B cell (primary cell): ENCODE measurements around the gene ZNF136. TPM values are rescaled to one million over a fixed set of nuclear protein-coding genes. Genes with fewer than 3 reads are reported as not detected.

Source experiments
- ATAC-seq: fragments of 200-7000 bp; cut with Tn5 transposase; one replicate; pipeline ENCODE4 v1.10.0; 2021; ENCODE audit warnings: low read depth, mild to moderate bottlenecking, moderate number of reproducible peaks, moderate library complexity
- CTCF ChIA-PET: fragments of 350-600 bp; sonication (Branson Sonifier 250); formaldehyde crosslinking; loops from one replicate; lab custom pipeline; 2021; ENCODE audit warnings: antibody characterized with exemption, inconsistent platforms; lab: Charles Lee
- POLR2A ChIA-PET: fragments of 350-600 bp; sonication (Branson Sonifier 250); formaldehyde crosslinking; loops from one replicate; lab custom pipeline; 2021; ENCODE audit warnings: antibody characterized with exemption; lab: Charles Lee
- DNase-seq: peaks from one replicate; pipeline ENCODE4 v3.0.0; 2013
- H2AFZ ChIP-seq: 2 replicates; pipeline ENCODE4 v1.6.1; 2012; ENCODE audit warnings: mild to moderate bottlenecking, low read depth, low read length; ENCODE audit not compliant: insufficient read depth, poor library complexity, severe bottlenecking
- H3K27ac ChIP-seq, 2 donors: 1 replicate in 1 of 2; 2 replicates in 1 of 2; pipeline ENCODE4 v1.5.1; 2012 to 2013; ENCODE audit warnings: low read length in 2 of 2, mild to moderate bottlenecking in 2 of 2, moderate library complexity in 1 of 2
- H3K27me3 ChIP-seq, 4 experiments: fragments of 200-600 bp in 1 of 4; sonication (generic) in 1 of 4; replicated peaks in 1 of 4; 1 replicate in 2 of 4; 2 replicates in 2 of 4; pipeline versions ENCODE4 v1.6.1 to v1.7.0; 2013 to 2016; ENCODE audit warnings: low read length in 3 of 4, mild to moderate bottlenecking in 2 of 4, mixed read lengths in 1 of 4, moderate library complexity in 1 of 4; ENCODE audit not compliant: insufficient read depth in 4 of 4, control insufficient read depth in 3 of 4; ENCODE audit errors: control extremely low read depth in 1 of 4
- H3K36me3 ChIP-seq, 2 experiments: replicated peaks in 1 of 2; 1 replicate in 1 of 2; 2 replicates in 1 of 2; pipeline versions ENCODE4 v1.6.1 to v1.7.1; 2013; ENCODE audit warnings: low read length in 1 of 2; ENCODE audit not compliant: insufficient read depth in 2 of 2, control insufficient read depth in 1 of 2; ENCODE audit errors: control extremely low read depth in 1 of 2, extremely low read depth in 1 of 2
- H3K4me1 ChIP-seq, 2 donors: fragments of 200-600 bp in 1 of 2; sonication (generic) in 1 of 2; 1 replicate in 1 of 2; 2 replicates in 1 of 2; pipeline versions ENCODE4 v1.5.1 to v1.6.1; 2013 to 2017; ENCODE audit warnings: low read length in 2 of 2; ENCODE audit not compliant: control insufficient read depth in 2 of 2, insufficient read depth in 2 of 2
- H3K4me2 ChIP-seq: replicated peaks from 2 replicates; pipeline ENCODE3; 2012; ENCODE audit warnings: mild to moderate bottlenecking, low read depth, low read length; ENCODE audit not compliant: poor library complexity, severe bottlenecking
- H3K4me3 ChIP-seq, 5 experiments: fragments of 200-600 bp in 1 of 5; sonication (generic) in 1 of 5; 1 replicate in 3 of 5; 2 replicates in 2 of 5; pipeline versions ENCODE4 v1.5.1 to v1.7.0; 2011 to 2016; ENCODE audit warnings: low read length in 4 of 5, mild to moderate bottlenecking in 4 of 5, low read depth in 2 of 5, control low read depth in 1 of 5, moderate library complexity in 1 of 5; ENCODE audit not compliant: insufficient read depth in 1 of 5; ENCODE audit errors: control extremely low read depth in 1 of 5, extremely low read depth in 1 of 5
- H3K79me2 ChIP-seq: fragments of 200-600 bp; sonication (generic); one replicate; pipeline ENCODE4 v1.6.0; 2016; ENCODE audit warnings: low read length; ENCODE audit not compliant: control insufficient read depth, insufficient read depth
- H3K9ac ChIP-seq: fragments of 200-600 bp; sonication (generic); 2 replicates; pipeline ENCODE4 v1.6.1; 2017; ENCODE audit warnings: mild to moderate bottlenecking, low read length, moderate library complexity
- H3K9me3 ChIP-seq, 3 donors: one replicate each; pipeline versions ENCODE4 v1.6.1 to v1.7.1; 2013; ENCODE audit warnings: low read length in 2 of 3; ENCODE audit not compliant: control insufficient read depth in 2 of 3, insufficient read depth in 1 of 3; ENCODE audit errors: control extremely low read depth in 1 of 3
- H4K20me1 ChIP-seq: 2 replicates; pipeline ENCODE4 v1.6.0; 2012; ENCODE audit warnings: mild to moderate bottlenecking, low read length; ENCODE audit not compliant: insufficient read depth, control insufficient read depth, poor library complexity, severe bottlenecking
- H3K27ac Mint-ChIP-seq: one replicate; pipeline ENCODE4 v1.8.0; 2021; ENCODE audit warnings: mixed read lengths
- H3K27me3 Mint-ChIP-seq: one replicate; pipeline ENCODE4 v1.8.0; 2021; ENCODE audit warnings: mixed read lengths
- H3K4me1 Mint-ChIP-seq: one replicate; pipeline ENCODE4 v1.8.0; 2021; ENCODE audit warnings: mixed read lengths
- H3K4me3 Mint-ChIP-seq: one replicate; pipeline ENCODE4 v1.8.0; 2021; ENCODE audit warnings: mixed read lengths
- H3K9me3 Mint-ChIP-seq: one replicate; pipeline ENCODE4 v1.8.0; 2022; ENCODE audit warnings: mixed read lengths; ENCODE audit not compliant: insufficient read depth
- EZH2 ChIP-seq: IDR thresholded peaks from 2 replicates; pipeline ENCODE4 v1.6.1; 2012; ENCODE audit warnings: borderline replicate concordance, low read depth, mild to moderate bottlenecking, moderate library complexity, low read length; ENCODE audit not compliant: insufficient read depth, poor library complexity, severe bottlenecking
- WGBS: methylation state at CpG from one replicate; pipeline ENCODE4 v1.1.5; 2013; ENCODE audit warnings: missing lambda C conversion rate; ENCODE audit not compliant: insufficient coverage; 5-methylcytosine and 5-hydroxymethylcytosine counted together
- intact Hi-C: fragments of 100-400 bp; cut with micrococcal nuclease; formaldehyde crosslinking; loops from one replicate; pipeline ENCODE4 v1.10.0; 2022
- polyA plus RNA-seq: library from polyadenylated mRNA; depleted of rRNA; stranded (reverse); fragments of >200 nt; gene quantifications from 2 replicates; pipeline ENCODE4 v1.2.3, GENCODE V29; 2012
- total RNA-seq, 2 donors: library from RNA; stranded (reverse); fragments of 120-200 nt in 1 of 2; gene quantifications; 1 replicate in 1 of 2; 2 replicates in 1 of 2; pipeline versions ENCODE4 v1.2.3 to v1.2.4, GENCODE V29; 2013 to 2022
- TF ChIP-seq, protein P1 (sequence below): fragments of 200-600 bp; IDR thresholded peaks from one replicate; pipeline ENCODE4 v1.8.0; 2022; ENCODE audit warnings: antibody characterized with exemption, mild to moderate bottlenecking

The ZNF136 gene
- total and polyA plus RNA-seq, 2 donors (not counting 1 experiment from before 2014, with no cell fraction given), result 7.5 to 30.8 TPM

DNA sequence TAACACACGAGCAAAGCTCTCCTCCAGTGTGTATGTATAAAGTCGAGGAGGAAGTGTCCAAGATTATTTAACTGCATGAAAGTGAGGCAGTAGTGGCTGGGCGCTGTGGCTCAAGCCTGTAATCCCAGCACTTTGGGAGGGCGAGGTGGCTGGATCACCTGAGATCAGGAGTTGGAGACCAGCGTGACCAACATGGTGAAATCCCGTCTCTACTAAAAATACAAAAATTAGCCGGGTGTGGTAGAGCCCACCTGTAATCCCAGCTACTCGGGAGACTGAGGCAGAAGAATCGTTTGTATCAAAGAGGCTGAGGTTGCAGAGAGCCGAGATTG is 21.5 kb upstream of the ZNF136 start:
- Histone ChIP-seq H3K27me3 (no peaks in the 10 kb centered on the region), H2AFZ (peak overlapping the region; percentile 91), H3K4me1 (peaks cover 15 to 23% of the 10 kb centered on the region in 2 donors), H3K4me2 (peak overlapping the region; percentile 83), H3K27ac (no peak overlapping the region), H3K4me3 (no peak overlapping the region), H3K79me2 (peaks cover 18% of the 10 kb centered on the region), H3K9me3 (peaks cover 0 to 2% (median 1%) of the 10 kb centered on the region in 3 donors), H3K36me3 (peaks cover 0 to 16% of the 10 kb centered on the region in 2 experiments), H4K20me1 (no peaks in the 10 kb centered on the region), H3K9ac (no peak overlapping the region)
- no peaks in the 10 kb centered on the region for H3K27me3 Mint-ChIP-seq
- WGBS, result 73% methylated on average over 7 of the region's 10 CpGs
- DNase-seq, result no peak
- TF ChIP-seq EZH2, result no peak
- TF ChIP-seq, protein P1, sequence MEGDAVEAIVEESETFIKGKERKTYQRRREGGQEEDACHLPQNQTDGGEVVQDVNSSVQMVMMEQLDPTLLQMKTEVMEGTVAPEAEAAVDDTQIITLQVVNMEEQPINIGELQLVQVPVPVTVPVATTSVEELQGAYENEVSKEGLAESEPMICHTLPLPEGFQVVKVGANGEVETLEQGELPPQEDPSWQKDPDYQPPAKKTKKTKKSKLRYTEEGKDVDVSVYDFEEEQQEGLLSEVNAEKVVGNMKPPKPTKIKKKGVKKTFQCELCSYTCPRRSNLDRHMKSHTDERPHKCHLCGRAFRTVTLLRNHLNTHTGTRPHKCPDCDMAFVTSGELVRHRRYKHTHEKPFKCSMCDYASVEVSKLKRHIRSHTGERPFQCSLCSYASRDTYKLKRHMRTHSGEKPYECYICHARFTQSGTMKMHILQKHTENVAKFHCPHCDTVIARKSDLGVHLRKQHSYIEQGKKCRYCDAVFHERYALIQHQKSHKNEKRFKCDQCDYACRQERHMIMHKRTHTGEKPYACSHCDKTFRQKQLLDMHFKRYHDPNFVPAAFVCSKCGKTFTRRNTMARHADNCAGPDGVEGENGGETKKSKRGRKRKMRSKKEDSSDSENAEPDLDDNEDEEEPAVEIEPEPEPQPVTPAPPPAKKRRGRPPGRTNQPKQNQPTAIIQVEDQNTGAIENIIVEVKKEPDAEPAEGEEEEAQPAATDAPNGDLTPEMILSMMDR, result peak; percentile 64
- ChIA-PET CTCF (interaction anchor here (0.6 to 3.5 kb wide), 24 partner anchors 10 to 441 kb away, joined by 3 to 85 read pairs (median 6); partner anchors contain the start of genes ZNF136, ZNF439, ZNF440 and ZNF441), POLR2A (interaction anchor here (0.6 to 1.8 kb wide), 4 partner anchors 14 to 217 kb away, joined by 3 to 15 read pairs (median 4); partner anchors contain the start of genes ZNF136 and ZNF700)
- ATAC-seq, result no peak
- H3K27ac Mint-ChIP-seq, result no peak overlapping the region
- H3K4me3 Mint-ChIP-seq, result peak overlapping the region; percentile 84
- peaks cover 5% of the 10 kb centered on the region for H3K9me3 Mint-ChIP-seq
- intact Hi-C loops, result loop anchor here (1.0 to 5.0 kb wide), 7 partner anchors 21 to 441 kb away; partner anchors contain the start of genes ZNF136 and ZNF440
- H3K4me1 Mint-ChIP-seq, result peaks cover 34% of the 10 kb centered on the region

DNA sequence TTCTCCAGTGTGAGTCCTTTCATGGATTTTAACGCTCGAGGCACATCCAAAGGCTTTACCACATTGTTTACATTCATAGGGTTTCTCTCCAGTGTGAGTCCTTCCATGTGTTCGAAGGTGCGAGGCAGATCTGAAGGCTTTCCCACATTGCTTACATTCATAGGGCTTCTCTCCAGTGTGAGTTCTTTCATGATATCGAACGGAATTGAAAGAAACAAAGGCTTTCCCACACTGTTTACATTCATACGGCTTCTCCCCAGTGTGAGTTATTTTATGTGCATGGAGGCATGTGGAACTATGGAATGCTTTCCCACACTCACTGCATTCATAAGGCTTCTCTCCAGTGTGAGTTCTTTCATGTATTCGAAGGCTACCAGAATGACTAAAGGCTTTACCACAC is 17.5 kb upstream of the ZNF136 start:
- Histone ChIP-seq H2AFZ (no peak overlapping the region), H3K36me3 (peaks cover 0 to 17% of the 10 kb centered on the region in 2 experiments), H4K20me1 (no peaks in the 10 kb centered on the region), H3K27me3 (no peaks in the 10 kb centered on the region), H3K27ac (no peak overlapping the region), H3K4me1 (peaks cover 9 to 11% of the 10 kb centered on the region in 2 donors), H3K9me3 (peaks cover 0 to 7% (median 1%) of the 10 kb centered on the region in 3 donors), H3K9ac (no peak overlapping the region), H3K4me2 (no peak overlapping the region), H3K4me3 (no peak overlapping the region), H3K79me2 (peaks cover 5% of the 10 kb centered on the region)
- H3K27me3 Mint-ChIP-seq, result no peaks in the 10 kb centered on the region
- TF ChIP-seq, protein P1, result no peak
- TF ChIP-seq EZH2, result no peak
- H3K4me3 Mint-ChIP-seq, result no peak overlapping the region
- POLR2A ChIA-PET, result no interaction called here
- DNase-seq (no peak), ATAC-seq (no peak)
- peaks cover 13% of the 10 kb centered on the region for H3K4me1 Mint-ChIP-seq
- intact Hi-C loops, result no loop called here
- H3K27ac Mint-ChIP-seq, result no peak overlapping the region
- peaks cover 5% of the 10 kb centered on the region for H3K9me3 Mint-ChIP-seq
- CTCF ChIA-PET, result interaction anchor here (0.6 to 2.1 kb wide), 4 partner anchors 11 to 226 kb away, joined by 3 to 13 read pairs (median 6); partner anchors contain the start of genes ZNF625 and ZNF700
- 100% methylated on average over 2 of the region's 8 CpGs for WGBS
